Heart right ventricle (tissue), 16 donors: ENCODE results near the gene MYOF. TPM values are rescaled to one million over a fixed set of nuclear protein-coding genes. Genes with fewer than 3 reads are reported as not detected.

Experiments
- ATAC-seq, 8 donors: fragments of 200-7000 bp; cut with Tn5 transposase; one replicate each; pipeline ENCODE4 v1.9.1; 2020; ENCODE audit warnings: mild to moderate bottlenecking in 8 of 8, moderate library complexity in 8 of 8, moderate number of reproducible peaks in 1 of 8
- DNase-seq, 2 donors: peaks; one replicate each; pipeline ENCODE4 v3.0.0-alpha.2; 2020
- H3K27ac ChIP-seq, 10 donors: fragments of 200-600 bp; sonication (generic) in 2 of 10; one replicate each; pipeline versions ENCODE4 v1.5.0 to v1.8.0; 2020 to 2022; ENCODE audit warnings: mild to moderate bottlenecking in 3 of 10
- H3K27me3 ChIP-seq, 7 donors: fragments of 200-600 bp; one replicate each; pipeline ENCODE4 v1.8.0; 2021 to 2022; ENCODE audit warnings: mild to moderate bottlenecking in 2 of 7
- H3K36me3 ChIP-seq, 9 donors: fragments of 200-600 bp; sonication (generic) in 1 of 9; one replicate each; pipeline versions ENCODE4 v1.5.0 to v1.8.0; 2020 to 2022; ENCODE audit warnings: mild to moderate bottlenecking in 2 of 9
- H3K4me1 ChIP-seq, 9 donors: fragments of 200-600 bp; sonication (generic) in 1 of 9; one replicate each; pipeline versions ENCODE4 v1.5.0 to v1.8.0; 2020 to 2022; ENCODE audit warnings: mild to moderate bottlenecking in 4 of 9
- H3K4me3 ChIP-seq, 10 donors: fragments of 200-600 bp; sonication (generic) in 2 of 10; one replicate each; pipeline versions ENCODE4 v1.5.0 to v1.8.0; 2020 to 2022; ENCODE audit warnings: mild to moderate bottlenecking in 7 of 10, moderate library complexity in 2 of 10
- H3K9me3 ChIP-seq, 11 donors: fragments of 200-600 bp in 10 of 11; sonication (generic) in 2 of 11; one replicate each; pipeline versions ENCODE4 v1.5.0 to v1.8.0; 2013 to 2022; ENCODE audit warnings: mild to moderate bottlenecking in 2 of 11, control low read depth in 1 of 11, moderate library complexity in 1 of 11
- CTCF ChIP-seq, 9 donors: fragments of 200-600 bp; sonication (generic) in 2 of 9; IDR thresholded peaks; one replicate each; pipeline versions ENCODE4 v1.5.0 to v1.8.0; 2021 to 2022; ENCODE audit warnings: antibody characterized with exemption in 9 of 9, mild to moderate bottlenecking in 5 of 9, moderate library complexity in 1 of 9
- WGBS, 2 donors: extraction: QIAGEN DNeasy Blood & Tissue Kit; methylation state at CpG; one replicate each; pipeline ENCODE4 v1.1.7; 2013; ENCODE audit warnings: inconsistent platforms in 1 of 2; 5-methylcytosine and 5-hydroxymethylcytosine counted together
- intact Hi-C, 10 donors: fragments of 100-400 bp; cut with DNase I; formaldehyde crosslinking; loops; one replicate each; pipeline versions ENCODE4 v1.11.1 to v1.14.2; 2022
- polyA plus RNA-seq, 2 donors: library from polyadenylated mRNA; stranded (reverse); fragments of 200-250 nt; gene quantifications; one replicate each; pipeline ENCODE4 v1.2.3, GENCODE V29; 2013
- total RNA-seq, 10 donors: library from RNA; stranded (reverse); fragmentation: NEBNext Ultra II Directional in 3 of 10; extraction: Animal tissue kit (Norgen Biotek cat#: 25700) in 3 of 10; gene quantifications; one replicate each; pipeline versions ENCODE4 v1.2.1 to v1.2.4, GENCODE V29; 2021 to 2023
- donor health status: Arrhythmogenic right ventricular cardiomyopathy.
- donor health status: ischemic (EF 13 %, LVEDD 7.1; RV severe dilation, severe dysfunction).
- donor health status: healthy with polysubstance abuse.
- donor health status: DM: no; HTN: yes; CAD: no.
- donor health status: DM: no; HTN: no; CAD: no.
- donor health status: ischemic (EF 25% LVEDD 6.9; RV normal size, moderate dysfunction).
- donor health status: ischemic (EF 25% LVEDD 5.7; RV mildly dilated, moderate dysfunction).
- donor health status: healthy.
- donor health status: DM: yes; HTN: yes; CAD: no.
- donor health status: Ischemic cardiomyopathy.
- donor health status: ischemic (EF 35%, LVEDD 5.7; RV mildly dilated, moderate dysfunction).
- donor health status: nonischemic (EF 11% LVEDD 7.7; RV severe dilation, severe dysfunction).
- donor health status: DM: yes; HTN: yes; CAD: no.
- donor health status: PGD.
- donor health status: ischemic (EF 29% LVEDD 5.4; RV normal size, mild dysfunction).
- donor health status: nonischemic (EF 23%, LVEDD 6.1; RV moderate dilation, normal function).

Gene MYOF
- total and polyA plus RNA-seq, 12 donors: 14.5 to 54.6 (median 36.3) TPM

DNA sequence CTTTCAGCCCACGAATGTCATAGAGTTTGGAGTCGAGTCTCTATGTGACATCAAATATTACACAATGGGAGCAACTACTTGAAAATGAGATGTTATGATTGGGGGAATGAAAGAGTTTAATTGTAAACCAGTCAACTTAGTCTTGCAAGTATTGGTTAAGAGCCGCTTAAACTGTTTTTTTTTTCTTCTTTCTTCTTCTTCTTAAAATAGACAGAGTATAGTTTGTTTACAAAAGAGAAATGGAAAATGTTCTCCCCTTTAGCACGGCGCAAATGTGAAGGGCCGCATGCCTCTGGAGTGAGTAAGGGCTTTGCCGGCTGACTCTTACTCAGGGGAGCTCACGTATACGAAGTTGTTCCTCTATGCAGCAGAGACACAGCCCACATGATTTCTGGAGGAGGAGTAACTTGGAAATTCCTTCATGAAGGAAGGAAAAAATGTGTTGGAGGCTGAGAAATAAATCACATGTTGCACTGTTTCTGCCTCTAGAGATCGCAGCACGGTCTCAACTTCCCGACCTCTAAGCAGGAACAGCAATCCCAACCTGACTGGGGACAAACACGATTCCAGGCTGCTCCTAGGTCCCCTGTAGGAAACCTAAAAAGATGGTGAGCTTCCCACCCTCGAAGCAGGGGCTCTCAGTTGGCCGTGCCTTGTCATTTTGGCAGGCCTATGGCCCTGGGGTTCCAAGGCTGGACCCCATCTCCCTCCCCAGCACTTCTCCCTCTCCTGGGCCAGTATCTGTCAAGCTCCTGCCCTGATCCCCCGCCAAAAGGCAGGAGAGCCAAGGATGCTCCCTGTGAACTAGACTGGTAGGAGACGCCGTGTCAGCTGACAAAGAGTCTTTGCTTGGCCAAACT lies 44.8 kb downstream of the MYOF start:
- Histone ChIP-seq H3K27me3 (no peaks in the 10 kb centered on the region), H3K4me3 (peak overlapping the region in 6 of 10 donors; percentile 8 to 27 (median 21)), H3K4me1 (peaks cover 18 to 82% (median 56%) of the 10 kb centered on the region in 9 donors), H3K9me3 (no peaks in the 10 kb centered on the region), H3K36me3 (no peaks in the 10 kb centered on the region), H3K27ac (peak overlapping the region; percentile 88 to 99 (median 97))
- peak; percentile 61 to 89 for DNase-seq
- TF ChIP-seq CTCF (IDR thresholded peaks at IDR 0.05): no peak
- intact Hi-C loops: loop anchor here in 5 of 10 donors (5.0 kb wide), 3 partner anchors 35 to 60 kb away; partner anchors contain the start of gene MYOF (in 3 of the 5)
- 22 to 25% methylated on average over 18 of the region's 18 CpGs for WGBS, 2 donors
- peak; percentile 93 to 96 (median 96) for ATAC-seq

DNA sequence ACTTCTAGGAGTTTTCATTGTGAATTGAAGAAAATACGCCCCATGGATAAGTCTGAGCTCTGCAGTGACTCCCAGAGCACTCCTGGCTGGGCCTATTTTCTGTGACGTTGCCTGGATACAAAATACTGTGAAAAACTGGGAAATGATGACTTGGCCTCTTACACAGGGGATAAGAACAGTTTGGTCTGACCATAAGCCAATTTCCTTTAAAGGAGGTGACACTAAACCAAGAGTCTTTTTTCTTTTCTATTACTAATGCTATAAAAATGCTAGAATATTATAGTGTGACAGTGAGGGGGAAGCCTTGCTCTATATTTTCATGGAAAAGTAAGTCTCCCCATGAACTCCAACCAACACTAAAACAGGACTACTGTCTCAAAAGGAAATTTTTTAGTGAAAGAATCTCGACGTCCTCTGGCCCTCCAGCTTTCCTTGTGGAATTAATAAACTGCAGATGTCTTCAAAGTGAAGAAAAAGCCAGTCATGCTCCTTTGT lies 45.5 kb downstream of the MYOF start:
- Histone ChIP-seq H3K36me3 (no peaks in the 10 kb centered on the region), H3K9me3 (no peaks in the 10 kb centered on the region), H3K27me3 (no peaks in the 10 kb centered on the region), H3K4me3 (peak overlapping the region in 6 of 10 donors; percentile 7 to 27 (median 21)), H3K27ac (peak overlapping the region; percentile 88 to 99 (median 97)), H3K4me1 (peaks cover 20 to 83% (median 59%) of the 10 kb centered on the region in 9 donors)
- DNase-seq (peak in 1 of 2 donors; percentile 70), ATAC-seq (peak; percentile 63 to 85 (median 80))
- 45 to 46% methylated on average over 4 of the region's 4 CpGs for WGBS, 2 donors
- TF ChIP-seq CTCF (IDR thresholded peaks at IDR 0.05): no peak
- intact Hi-C loops: loop anchor here in 5 of 10 donors (5.0 kb wide), 3 partner anchors 36 to 59 kb away; partner anchors contain the start of gene MYOF (in 3 of the 5)

GRCh38 chr10:93435621-93436397 lies 46.3 kb downstream of the MYOF start:
- 70 to 75% methylated on average over 5 of the region's 5 CpGs for WGBS, 2 donors
- Histone ChIP-seq H3K4me3 (no peak overlapping the region), H3K27me3 (no peaks in the 10 kb centered on the region), H3K27ac (peak overlapping the region; percentile 88 to 99 (median 97)), H3K9me3 (no peaks in the 10 kb centered on the region), H3K4me1 (peaks cover 20 to 80% (median 57%) of the 10 kb centered on the region in 9 donors), H3K36me3 (peaks cover 0 to 5% (median 0%) of the 10 kb centered on the region in 9 donors)
- no peak for TF ChIP-seq CTCF (IDR thresholded peaks at IDR 0.05)
- ATAC-seq (no peak), DNase-seq (no peak)
- intact Hi-C loops: loop anchor here in 5 of 10 donors (5.0 kb wide), 3 partner anchors 36 to 59 kb away; partner anchors contain the start of gene MYOF (in 3 of the 5)
